Stimulated activated CD4-positive, alpha-beta T cell treated with anti-CD3 and anti-CD28 coated beads, Interleukin-1b, Interleukin-23, amount 100 ng/mL, for 1 hour (primary cell): ENCODE data around the gene DOCK11.

ENCODE experiments used
- DNase-seq, 2 donors: peaks; one replicate each; pipeline ENCODE4 v3.0.0-alpha.2; 2020; ENCODE audit warnings: low read depth in 2 of 2

Gene DOCK11

DNA sequence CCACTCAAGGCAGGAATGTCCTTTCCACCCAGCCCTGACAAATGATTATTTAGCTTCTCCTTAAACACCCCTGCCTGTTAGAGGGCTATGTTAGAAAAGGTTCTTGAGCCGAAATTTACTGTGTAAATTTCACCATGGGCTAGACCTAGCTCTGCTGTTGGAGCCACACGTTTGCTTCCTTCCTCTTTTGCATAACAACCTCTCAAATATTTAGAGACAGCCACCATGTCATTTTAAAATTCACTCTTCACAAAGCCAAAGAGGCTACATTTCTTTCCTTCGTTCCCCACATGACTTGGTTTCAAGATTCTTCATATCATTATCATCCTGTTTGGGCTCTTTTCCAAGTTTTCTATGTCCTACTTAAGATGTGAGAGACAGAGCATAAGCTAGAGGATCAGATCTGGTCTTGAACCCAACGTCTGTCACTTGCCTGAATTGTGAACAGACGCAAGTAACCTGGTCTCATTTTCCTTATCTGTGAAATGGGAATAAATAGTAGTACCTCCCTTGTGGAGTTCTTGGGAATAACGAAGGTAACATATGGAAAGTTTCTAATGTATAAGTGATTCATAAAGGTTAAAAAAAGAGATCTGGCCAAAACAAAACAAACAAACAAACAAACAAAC lies 6.7 kb downstream of the DOCK11 start:
- no peak for DNase-seq

- DNase-seq: no peak
Observed at GRCh38 chrX:118503260-118504041, 7.8 kb downstream of the DOCK11 start.

GRCh38 chrX:118504581-118504980 lies 9.0 kb downstream of the DOCK11 start:
- DNase-seq: no peak

GRCh38 chrX:118506805-118507480 lies 11.3 kb downstream of the DOCK11 start:
- no peak for DNase-seq

DNA sequence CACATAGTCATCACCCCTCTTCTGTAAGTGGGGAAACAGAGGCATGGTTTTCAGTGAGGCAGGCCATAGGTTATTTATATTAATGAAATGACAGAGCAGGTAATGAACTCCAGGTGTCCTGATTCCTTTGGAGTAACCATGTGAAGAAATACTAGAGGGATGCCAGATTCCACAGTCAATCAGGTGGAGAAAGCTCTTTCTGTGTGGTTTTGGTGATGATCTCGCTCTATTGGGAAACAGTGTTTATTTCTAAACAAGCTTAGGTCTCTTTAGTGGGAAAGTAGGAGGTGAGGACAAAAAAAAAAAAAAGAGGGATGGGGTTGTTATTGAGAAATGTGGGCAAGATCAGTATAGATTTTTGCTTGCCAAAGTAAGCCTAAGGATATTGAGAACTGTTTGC lies 12.2 kb downstream of the DOCK11 start:
- no peak for DNase-seq

GRCh38 chrX:118508221-118508620 lies 12.6 kb downstream of the DOCK11 start:
- no peak for DNase-seq

- DNase-seq: no peak
Observed at GRCh38 chrX:118508635-118509034, 13.0 kb downstream of the DOCK11 start.

DNA sequence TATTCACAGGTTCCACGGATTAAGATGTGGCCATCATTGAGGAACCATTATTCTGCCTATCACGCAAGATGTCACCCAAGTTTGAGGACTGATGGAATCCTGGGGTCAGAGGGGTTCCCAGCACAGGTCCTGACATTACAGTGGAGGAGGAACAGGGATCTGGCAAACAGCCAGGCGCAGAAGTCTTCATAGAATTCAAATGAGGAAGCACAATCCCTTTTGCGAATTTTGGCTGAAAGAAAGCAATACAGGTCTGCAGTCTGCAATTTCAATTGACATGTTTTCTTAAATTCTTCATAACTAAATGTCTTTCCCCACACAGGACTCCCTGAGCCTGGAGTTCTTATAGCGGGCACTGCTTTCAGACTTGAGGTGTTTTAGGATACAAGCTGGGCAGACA lies 14.5 kb downstream of the DOCK11 start:
- DNase-seq: no peak

DNA sequence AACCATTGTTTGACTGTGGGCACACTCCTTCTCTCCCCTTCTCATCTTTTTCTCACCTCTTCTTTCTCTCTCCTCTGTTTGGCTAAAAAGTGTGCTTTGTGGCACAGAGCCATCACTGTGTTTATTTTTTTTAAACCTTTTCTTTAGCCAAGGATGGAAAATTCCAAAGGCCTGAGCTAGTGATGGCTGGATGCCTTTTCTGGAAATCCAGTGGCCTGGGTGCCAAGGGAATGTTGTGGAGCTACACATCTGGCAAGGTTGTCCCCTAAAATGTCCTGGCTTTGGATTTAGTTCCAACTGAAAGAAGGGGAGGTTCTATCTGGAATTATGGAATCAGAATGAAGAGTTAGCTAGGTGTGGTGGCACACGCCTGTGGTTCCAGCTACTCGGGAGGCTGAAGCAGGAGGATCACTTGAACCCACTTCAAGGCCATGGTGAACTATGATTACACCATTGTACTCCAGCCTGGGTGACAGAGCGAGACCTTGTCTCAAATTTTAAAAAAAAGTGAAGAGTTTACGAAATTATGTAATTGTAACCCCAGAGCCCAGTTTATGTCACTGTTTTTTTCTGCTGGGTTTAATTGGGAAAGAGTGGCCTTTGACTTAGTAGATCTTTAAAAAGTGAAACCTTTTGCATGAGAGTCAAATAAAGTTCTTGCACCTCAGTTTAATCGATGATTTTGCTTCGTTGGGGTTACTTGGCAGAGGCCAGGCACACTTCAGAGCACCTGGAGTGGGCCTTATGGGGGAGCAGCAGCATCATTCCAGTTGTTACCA lies 17.7 kb downstream of the DOCK11 start:
- DNase-seq: no peak

DNA sequence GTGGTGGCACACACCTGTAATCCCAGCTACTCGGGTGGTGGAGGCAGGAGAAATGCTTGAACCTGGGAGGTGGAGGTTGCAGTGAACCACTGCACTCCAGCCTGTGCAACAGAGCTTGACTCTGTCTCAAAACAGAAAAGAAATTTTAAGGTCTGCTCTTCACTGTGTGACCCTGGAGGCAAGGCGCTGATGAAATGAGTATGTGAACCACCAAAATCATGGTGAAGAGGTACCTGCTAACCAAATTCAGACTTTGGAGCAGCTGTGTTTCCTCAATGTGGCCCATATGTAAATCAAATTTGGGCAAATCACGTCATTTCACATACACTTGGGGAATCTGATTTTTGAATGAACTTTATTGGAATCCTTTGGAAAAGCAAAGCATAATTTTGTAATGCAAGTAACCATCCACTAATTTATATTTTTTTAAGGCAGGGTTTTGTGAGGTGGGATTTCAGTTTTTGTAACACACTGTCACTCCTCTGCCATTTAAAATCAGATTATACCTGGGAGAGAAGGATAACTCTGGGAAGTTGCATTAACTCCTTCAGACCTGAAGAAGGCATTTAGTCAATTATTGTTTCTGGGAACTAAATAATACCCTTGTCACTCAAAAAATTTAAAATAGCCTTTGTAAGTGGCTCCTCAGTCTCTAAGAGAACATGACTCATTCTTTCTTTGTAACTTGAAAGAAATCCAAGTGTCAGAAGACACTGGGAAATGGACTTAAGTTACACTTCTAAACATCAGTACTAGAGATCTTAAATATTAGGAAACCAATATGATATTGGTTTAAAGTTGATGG lies 24.0 kb downstream of the DOCK11 start:
- DNase-seq: no peak

DNA sequence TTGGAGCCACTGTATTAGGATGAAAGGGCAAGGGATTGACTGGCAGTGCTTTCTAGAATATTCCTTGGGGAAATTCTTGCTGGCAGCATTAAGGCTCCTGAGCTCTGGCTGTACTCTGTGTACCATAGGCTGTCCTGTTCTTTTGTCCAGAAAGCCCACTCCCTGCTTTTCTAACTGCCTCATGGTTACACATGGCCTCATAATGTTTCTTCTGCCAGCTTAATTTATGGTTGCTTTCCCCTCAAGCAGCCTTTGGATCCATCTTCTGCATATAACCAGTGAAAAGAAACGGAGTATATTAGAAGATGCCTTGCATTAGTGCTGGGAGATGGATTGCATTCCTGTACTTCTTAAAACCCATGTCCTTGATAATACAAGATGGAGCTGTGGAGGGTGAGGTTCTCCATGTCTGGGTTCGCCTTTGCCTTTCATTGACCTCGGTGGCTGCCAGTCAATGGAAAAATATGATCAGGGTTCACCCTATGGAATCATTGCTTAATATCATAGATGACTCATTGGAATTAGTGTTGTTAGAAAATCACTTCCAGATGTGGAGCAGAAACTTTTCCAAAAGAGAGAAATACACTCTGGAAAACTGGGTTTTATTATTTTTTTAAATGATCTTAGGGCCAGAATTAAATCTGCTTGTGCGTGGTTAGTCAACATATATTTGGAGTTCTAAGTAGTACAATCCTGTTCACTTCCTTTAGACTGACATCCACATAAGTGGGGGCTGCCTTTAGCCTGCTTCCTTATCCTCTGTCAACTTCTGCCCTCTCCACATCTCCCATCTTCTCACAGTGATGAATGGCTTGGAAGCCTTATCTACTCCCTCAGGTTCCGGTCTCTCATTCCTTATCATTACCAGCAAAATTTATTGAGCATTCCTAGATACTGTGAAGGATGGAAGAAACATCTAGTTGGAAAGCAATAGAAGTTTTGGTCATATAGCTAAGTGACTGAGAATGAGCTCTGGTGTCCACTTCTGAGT lies 24.9 kb downstream of the DOCK11 start:
- DNase-seq: no peak

DNA sequence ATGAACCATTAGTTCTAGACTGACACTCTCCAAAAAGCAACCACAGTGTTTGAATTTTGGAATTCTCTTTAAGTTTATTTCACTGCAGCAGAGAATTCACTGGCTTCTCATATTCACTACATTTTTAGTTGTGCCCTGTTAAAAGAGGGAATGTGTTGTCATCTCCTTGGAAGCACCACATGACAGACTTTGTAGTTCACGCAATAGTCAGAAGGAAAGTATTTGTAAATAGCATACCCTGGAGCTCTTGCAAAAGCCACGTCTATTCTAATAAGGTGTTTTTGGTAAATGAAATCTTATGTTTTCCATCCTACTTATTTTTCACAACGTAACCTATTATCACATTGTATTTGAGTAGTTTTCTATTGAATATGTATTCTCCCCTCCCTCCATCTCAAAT lies 25.8 kb downstream of the DOCK11 start:
- DNase-seq: no peak

DNA sequence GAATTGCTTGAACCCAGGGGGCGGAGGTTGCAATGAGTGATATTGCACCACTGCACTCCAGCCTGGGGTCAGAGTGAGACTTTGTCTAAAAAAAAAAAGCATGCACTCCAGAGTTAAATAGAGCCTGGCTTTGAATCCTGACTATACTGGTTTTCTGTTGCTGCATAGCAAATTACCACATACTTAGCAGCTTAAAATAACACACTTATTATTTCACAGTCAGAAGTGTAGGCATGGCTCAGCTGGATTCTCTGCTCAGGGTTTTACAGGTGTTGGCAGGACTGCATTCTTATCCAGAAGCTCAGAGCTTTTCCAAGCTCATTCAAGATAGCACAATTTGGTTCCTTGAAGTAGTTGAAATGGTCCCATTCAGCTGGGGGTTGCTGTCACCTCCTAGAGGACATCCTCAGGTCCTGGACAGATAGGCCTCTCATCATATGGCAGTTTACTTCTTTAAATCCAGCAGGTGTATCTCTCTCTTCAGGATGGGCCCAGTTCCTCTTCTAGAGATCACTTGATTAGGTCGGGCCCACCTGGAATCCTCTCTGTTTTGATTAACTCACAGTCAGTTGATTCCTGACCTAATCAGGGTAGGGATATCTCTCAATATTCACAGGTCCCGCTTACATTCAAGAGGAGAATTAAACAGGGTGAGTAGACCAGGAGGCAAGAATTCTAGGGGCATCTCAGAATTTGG lies 26.8 kb downstream of the DOCK11 start:
- no peak for DNase-seq

GRCh38 chrX:118523920-118524319 lies 28.3 kb downstream of the DOCK11 start:
- no peak for DNase-seq

DNA sequence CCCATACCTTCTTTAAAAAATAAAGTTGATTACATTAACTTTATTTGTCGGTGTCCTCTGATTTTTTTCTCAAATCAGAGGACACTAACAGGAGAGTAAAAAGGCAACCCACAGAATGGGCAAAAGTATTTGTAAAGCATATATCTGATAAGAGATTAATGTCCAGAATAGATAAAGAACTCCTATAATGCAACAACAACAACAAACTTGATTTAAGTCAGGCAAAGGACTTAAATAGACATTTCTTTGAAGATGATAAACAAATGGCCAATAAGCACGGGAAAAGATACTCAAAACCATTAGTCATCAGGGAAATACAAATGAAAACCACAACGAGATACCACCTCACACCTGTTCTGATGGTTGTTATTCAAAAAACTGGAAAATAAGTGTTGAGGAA lies 28.7 kb downstream of the DOCK11 start:
- no peak for DNase-seq

DNA sequence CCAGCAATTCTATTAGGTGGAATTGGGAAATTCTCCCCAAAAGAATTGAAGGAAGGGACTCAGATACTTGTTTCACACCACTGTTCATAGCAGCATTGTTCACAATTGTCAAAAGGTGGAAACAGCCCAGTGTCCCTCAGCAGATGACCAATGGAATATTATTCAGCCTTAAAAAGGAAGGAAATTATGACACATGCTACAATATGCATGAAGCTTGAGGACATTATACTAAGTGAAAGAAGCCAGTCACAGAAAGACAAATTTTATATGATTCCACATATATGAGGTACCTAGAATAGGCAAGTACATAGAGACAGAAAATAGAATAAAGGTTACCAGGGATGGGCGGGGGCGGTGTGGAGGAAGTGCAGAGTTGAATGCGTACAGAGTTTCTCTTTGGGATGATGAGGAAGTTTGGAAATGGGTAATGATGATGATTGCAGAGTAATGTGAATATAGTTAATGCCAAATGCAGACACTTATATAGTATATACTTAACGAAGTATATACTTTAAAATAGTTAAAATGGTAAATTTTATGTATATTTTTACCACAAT lies 29.6 kb downstream of the DOCK11 start:
- DNase-seq: no peak

DNA sequence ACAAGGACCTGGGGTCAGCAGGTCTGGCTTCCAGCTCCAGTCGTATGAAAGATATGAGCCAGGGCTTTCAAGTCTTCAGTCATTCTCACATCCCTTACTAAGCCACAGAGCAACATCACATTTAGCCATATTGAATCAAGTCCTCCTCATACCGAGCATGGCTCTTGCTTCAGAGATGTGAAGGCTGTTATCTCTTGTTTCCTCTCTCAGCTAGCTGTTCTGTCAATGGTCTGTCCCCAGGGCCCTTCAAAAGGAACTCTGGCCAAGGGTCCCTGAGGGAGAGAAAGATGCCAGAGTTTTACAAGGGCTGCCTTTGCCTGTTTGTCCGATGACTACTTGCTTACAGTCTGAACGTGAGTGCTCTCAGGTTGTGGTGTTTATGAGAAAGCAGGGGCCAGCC lies 30.5 kb downstream of the DOCK11 start:
- DNase-seq: no peak

DNA sequence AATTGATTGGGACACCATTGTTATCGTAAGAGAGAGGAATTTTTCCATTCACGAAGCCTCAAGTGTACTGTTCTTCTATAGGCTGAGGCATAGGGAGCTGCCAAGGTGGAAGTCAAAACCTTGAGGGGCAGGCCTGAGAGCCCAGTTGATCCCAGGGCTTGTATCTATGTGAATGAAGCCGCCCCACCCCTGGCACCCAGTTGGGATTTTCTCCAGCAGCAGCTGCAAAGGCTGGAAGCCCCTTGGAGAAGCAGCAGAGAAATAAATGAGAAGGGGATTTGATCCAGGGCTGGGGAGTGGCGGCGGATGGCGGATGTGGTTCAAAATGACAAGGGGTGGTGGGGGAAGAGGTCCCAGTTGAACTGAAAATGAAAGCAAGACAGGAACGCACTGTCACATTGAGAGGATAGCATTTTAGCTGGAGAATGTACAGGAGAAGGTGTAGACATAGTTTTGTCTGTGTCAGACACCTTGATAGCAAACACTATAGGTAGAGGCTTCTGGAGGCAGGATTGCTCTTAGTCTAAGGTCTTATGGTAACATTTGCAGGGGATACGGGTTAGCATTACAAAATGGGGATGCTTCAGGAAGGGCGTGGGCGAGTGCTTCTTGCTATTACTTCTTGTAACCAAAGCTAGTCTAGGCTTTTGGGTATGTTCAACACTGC lies 32.6 kb downstream of the DOCK11 start:
- DNase-seq: no peak
